HG02852 (cell line): ENCODE results near the gene ATXN7.

ENCODE experiments used
- ATAC-seq: cut with Tn5 transposase; IDR thresholded peaks from one replicate; pipeline ENCODE4 v1.9.1; 2021; ENCODE audit warnings: mild to moderate bottlenecking, moderate library complexity; ENCODE audit not compliant: unreplicated experiment

Gene ATXN7

DNA sequence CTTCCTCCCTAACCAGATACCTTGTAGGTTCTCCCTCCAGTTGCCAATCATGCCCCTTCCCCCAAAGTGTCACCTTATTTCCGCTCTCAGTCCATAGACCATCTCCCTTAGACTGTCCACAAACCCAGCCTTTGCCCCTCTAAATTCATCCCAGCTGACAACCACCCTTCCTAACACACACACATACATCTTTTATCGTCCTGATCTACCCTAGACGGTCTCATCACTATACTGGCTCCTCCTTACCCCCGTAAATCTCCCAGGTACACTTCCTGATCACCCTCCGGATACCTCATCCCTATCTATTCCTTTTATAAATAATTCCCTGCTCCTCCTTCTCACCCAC, 890 bp upstream of the ATXN7 start:
- peak; percentile 1 for ATAC-seq

DNA sequence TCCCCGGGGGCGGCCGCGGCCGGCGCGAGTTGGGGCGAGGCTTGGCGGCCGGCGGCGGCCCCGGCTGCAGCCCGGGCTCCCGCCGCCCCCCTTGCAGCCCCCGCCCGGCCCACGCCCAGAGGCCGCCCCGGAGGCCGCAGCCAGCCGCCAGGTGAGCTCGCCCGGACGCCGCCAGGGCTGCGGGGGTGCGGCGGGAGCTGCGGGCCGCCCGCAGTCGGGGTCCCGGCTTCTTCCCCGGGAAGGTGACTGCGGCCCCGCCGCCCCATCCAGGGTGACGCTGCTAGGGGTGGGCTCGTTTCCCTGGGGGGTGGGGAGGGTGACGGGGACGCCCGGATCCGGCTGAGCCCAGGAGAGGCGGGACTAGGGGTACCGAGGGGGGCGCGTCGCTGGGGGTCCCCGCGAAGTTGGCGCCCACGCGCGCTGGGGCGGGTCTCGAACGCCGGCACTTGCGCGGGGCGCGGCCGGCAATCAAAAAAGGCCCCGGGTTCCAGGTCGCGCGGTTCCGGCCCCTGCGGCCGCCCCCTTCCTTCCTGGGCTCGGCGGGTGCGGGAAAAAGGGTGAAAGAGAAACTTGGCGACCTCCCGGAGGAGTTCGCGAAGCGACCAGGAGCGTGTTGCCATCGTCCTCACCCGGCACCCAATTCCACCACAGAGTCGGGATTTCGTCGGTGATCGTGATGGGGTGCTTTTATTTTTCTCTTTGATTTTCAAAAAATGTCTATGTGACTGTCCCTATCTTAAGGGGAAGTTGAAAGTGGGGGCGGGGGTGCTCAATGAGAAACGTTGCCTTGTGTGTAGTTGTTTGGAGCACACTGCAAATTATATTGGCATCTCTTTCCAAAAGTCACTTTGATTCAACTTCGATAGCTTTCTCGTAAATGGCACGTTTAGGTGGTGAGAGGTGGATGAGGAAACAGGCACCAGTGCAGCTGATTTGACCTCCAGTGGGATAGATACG, 619 bp downstream of the ATXN7 start:
- ATAC-seq = peak; percentile 50

DNA sequence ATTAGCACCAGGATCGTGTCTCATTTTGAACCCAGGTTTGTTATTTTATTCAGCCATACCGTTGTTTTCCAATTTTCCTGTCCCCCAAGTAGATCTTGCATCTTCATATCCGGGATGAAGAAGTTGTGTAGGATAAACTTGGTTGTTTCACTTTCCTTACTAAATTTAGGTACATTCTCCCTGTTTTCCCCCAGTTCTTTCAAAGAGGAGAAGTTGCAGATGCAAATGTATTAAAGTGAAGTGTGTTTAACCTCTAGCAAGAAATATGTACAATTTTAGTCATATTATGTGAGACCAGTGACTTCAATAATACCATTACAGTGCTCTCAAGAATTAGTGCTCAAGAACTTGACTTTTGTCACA, 1.3 kb downstream of the ATXN7 start:
- no peak for ATAC-seq

- ATAC-seq = no peak
Measured at GRCh38 chr3:63867225-63867624, 3.6 kb downstream of the ATXN7 start.

DNA sequence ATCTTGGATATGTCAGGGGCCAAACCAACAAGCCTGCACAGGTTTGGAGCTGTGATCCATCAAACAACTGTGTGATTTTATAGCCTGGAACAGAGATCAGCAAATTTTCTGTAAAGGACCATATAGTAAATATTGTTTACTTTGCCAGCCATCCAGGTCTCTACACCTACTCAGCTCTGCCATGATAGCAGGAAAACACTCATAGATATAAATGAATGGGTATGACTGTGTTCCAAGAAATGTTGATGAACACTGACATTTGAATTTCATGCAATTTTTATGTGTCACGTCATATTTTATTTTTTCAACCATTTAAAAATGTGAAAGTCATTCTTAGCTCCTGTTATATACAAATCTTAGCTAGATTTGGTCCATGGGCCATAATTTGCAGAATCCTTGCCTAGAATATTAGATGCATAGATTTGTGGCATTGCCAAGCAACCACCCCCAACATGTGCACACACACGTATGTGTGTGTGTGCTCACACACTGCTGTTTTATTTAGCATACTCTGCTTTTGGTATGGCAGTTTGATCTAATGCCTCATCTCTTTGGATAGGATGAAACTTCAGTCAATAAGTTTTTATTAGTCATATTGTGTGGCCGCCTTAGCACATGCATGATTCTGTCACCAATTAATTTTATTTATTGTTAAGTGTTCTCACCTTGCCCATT, 6.4 kb downstream of the ATXN7 start:
- ATAC-seq = no peak

- no peak for ATAC-seq
Measured at GRCh38 chr3:63870615-63871005, 6.9 kb downstream of the ATXN7 start.

DNA sequence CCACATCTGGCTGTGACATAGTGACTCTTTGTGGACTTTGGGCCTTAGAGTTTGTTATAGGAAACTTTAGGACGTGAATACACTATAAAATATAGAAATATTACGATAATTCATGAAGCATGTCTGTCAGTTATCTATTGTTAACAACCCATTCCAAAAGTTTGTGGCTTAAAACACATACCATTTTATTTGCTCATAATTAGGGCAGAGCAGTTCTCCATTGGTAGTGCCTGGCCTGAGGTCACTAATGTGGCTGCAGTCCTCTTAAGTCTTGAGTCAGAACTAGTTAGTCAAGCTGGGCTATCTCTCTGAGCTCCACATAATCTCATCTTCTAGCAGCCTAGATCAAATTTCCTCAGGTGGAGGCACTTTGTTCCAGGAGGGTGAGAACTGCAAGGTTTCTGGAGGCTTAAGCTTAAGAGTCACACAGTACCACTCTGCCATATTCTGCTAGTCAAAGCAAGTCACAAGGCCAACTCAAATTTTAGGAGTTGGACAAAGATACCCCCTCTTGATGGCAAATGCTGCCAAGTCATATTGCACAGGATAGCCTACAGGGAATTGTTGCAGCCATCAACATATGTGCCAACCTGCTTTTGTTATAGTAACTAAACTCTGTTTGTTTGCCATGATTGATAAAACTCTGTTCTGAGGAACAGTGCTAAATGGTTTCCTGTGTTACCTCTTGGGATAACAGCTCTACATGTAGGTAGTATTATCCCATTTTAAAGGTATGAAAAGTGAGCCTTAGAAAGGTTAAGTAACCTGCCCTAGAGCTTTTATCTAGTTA, 8.7 kb downstream of the ATXN7 start:
- no peak for ATAC-seq

DNA sequence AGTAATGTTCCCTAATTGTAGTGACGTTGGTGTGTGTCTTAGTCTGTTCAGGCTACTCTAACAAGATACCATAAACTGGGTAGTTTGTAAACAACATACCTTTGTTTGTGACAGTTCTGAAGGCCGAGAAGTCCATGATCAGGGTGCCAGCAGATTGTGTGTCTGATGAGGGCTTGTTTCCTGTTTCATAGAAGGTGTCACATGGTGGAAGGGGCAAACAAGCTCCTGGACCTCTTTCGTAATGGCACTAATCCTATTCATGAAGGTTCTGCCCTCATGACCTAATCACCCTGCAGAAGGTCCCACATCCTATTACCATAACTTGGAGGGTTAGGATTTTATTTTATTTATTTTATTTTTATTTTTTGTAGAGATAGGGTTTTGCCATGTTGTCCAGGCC, 11.1 kb downstream of the ATXN7 start:
- no peak for ATAC-seq

DNA sequence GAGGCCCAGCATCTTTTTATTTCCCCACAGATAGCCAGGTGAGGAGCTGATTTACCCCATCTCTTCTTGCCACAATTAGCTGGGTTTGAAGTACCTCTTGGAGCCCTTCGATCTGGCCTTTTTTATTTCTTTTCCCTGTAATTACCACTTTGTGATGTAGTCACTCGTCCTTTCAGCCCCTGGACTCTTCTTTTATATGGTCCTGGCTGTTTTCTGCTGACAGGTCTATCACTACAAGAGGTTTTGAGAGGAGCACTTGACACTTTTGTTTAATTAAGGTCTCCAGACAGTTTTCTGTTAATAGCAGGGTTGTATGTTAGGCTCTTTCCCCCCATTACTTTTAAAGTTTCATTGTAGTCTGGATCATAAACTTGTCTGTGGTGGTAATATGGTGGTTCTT, 11.8 kb downstream of the ATXN7 start:
- no peak for ATAC-seq

DNA sequence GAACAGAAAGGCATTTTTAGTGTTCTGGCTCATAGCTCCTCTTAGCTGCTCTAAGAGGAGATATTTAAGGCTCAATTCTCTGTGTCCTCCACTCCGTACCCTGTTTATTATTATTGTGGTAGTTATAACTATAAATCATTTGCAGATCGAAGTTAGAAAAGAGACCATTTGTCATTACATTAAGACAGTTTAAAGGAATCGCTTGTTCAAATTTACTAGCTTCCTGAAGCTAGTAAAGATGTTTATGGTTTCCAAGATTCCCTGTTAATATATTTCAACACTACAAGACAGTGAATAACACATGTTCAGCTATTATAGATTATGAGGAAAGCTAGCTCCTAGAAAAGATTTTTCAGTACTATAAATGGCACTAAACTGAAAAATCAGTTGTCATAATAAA, 12.6 kb downstream of the ATXN7 start:
- ATAC-seq = no peak

DNA sequence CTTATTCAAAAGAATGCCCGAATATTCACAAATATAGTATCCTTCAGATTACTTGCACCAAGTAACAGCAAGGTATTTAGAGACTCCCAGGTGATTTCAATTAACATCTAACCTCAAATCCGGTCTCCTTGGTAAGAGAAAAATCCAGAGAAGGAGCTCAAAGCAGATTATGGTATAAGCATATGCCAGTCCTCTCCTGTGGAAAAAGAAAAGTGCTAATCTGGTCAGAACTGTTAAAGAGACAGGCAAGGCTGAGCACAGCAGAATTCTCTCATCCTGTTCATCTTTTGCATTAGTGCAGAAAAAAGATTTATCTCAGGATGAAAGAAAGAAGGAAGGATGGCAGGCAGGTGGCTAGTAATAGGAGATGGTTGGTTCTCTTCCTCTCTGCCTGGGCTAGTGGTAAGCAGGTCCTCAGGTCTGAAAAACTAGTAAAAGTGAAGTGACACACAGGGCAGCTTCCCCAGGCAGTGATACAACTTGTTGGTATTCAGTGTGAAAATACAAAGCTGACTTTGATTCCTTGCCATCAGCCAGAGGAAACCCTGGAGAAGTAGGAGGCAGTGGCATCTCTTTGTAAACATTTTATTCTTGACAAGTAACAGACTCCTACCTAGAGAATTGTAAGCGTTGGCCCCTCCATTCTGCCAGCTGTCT, 14.2 kb downstream of the ATXN7 start:
- ATAC-seq = no peak

GRCh38 chr3:63878394-63879060, 14.9 kb downstream of the ATXN7 start:
- no peak for ATAC-seq

GRCh38 chr3:63880653-63881052, 17.0 kb downstream of the ATXN7 start:
- no peak for ATAC-seq

- no peak for ATAC-seq
Measured at GRCh38 chr3:63886858-63887257, 23.2 kb downstream of the ATXN7 start.

- ATAC-seq = no peak
Measured at GRCh38 chr3:63891518-63891917, 27.9 kb downstream of the ATXN7 start.

DNA sequence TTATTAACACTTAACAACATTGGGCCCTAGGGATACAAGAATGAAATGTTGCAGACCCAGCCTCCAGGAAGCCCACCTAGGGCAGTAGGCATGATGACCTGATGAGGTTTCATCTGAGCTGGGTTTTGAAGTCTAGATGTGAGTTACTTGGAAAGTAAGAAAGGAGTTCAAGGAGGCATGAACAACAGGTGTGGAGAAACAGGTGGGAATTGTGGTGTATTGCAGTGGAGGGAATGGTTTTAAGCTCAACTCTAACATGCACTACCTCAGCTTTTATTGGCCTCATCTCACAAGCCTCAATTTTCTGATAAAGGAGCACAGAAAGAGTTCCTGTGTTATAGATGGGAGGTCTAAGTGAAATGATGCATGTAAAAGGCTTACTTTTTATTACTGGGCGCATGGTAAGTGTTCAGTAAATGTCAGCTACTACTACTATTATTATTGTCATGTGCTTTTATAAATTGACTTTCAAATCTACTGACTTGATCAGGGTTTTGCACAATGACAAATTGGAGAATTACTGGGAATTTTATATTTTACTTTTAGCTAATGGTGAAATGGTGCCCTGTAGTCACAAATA, 29.2 kb downstream of the ATXN7 start:
- no peak for ATAC-seq

- no peak for ATAC-seq
Measured at GRCh38 chr3:63895422-63896189, 31.9 kb downstream of the ATXN7 start.

DNA sequence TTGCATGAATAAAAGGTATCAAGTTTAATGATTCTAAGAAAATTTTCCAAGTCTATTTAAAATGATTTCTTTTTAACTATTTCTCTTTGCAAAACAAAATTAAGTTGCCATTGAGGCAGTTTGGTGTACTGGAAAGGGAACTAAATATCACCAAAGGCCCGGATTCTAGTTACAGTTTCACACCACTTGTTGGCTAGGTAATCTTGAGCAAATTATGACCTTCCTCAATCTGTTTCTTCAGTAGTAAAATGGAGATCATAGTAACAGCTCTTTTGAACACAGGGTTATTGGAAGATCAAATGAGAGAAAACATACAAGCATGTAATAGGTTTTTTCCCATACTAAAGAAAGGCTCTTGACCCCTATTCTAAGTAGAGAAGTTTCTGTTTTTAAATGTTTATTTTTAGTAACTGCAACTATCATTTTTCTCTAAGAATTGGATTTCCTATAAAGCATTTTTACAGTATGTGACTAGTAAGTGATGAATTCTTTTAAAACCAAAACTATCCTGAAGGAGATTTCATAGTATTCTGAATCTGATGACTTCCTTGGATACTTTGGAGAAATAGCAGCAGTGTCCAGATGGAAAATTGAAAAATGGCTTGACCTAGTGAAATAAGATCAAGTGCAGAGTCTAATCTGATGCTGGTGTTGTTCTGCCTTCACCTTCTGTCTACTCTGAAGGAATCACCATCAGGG, 32.8 kb downstream of the ATXN7 start:
- peak; percentile 68 for ATAC-seq

DNA sequence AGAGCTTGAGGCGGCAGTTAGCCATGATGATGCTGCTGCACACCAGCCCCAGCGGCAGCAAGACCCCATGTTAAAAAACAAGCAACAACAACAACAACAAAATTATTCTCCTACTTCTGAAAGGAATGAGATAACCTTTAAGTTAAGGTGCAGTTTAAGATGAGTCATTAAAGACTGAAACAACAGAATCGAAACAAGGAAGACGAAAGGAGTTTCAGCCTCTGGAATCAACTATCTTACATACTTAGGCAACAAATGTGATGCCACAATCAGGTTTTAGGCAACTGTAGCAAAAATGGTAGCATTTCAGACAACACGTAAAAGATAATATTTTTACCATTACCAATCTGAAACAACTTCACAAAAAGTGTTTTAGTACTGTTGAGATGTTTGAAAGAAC, 36.3 kb downstream of the ATXN7 start:
- no peak for ATAC-seq
